Hematopoietic multipotent progenitor cell treated with erythropoietin and hydrocortisone succinate and interleukin-3 and kit ligand, for 4 days (in vitro differentiated cells): ENCODE data around the gene NDST3.
A peak's percentile ranks its signal among the peaks of the same experiment; 100 is the strongest.
"Not testable (repeated sequence)": the region's sequence is repeated elsewhere in the genome, so short reads cannot be mapped to it uniquely, and the experiment has no call there.

Experiments
- DNase-seq: peaks from one replicate; pipeline ENCODE4 v3.0.0-alpha.2; 2015

NDST3 gene

DNA sequence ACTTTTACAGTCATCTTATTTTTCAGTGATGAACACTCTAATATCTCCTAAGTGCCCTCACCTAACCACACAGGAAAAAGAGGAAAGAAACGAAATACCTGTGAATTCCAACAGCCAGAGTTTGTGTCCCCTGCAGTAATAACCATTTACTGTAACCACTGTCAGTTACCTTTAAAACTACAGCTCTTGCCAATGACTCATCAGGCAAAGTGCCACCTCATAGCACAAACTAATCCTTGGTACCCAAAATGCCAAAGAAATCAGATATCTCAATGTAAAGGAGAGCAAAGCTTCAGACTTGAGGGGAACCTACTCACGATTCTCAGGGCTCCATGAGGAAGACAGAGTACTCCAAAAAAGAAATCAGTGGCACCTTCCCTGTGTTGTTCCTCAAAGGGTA, 146.5 kb downstream of the NDST3 start:
- DNase-seq: no peak

DNA sequence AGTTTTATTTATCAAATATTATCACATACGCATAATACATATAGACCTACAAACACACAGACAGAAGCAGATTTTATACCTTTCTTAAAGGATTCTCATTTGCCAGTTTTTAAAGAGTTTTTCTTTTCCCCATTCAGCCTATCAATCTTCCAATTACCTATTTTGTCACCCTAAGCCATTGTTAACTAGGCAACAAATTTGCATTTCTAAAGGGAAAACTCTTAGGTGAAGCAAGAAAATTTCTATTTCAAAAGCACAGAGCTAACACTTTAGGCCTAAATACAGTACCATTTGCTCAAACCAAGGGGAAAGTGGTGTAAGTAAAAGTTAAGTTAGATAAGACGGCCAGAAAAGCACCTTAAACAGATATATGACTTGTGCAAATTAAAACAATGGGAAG, 156.6 kb downstream of the NDST3 start:
- no peak for DNase-seq

DNA sequence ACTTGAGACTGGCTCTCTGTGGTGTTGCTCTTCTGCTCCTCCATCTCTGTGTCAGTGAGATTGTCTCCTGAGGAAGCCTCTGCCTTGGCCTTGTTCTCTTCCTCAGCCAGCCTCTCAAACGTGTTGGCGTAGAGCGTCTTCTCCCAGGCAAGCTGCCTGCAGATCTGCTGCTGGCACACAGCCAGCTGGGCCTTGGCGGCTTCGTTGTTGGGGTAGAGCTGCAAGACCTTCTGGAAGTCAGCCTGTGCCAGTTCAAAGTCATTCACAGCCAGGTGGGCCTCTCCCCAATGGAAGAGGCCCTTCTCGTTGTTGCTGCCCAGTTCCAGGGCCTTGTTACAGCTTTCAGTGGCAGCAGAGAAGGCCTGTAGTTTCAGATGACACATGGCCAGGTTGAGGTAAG, 159.1 kb downstream of the NDST3 start:
- DNase-seq: no peak

DNA sequence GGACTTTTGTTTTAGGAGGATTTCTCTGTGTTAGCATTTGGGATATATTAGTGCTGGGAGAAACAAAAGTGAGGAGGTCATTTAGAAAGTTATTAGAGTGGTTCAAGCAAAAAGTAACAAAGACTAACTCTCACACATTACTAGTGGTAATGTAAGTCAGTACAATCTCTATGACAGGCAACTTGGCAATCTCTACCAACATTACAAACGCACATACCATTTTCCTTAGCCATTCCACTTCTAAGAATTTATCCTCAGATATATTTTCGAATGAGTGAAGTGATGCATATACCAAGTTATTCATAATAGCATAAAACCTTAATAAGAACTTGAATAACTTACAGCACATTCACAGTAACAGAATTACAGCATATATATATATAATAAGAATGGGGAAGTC, 172.3 kb downstream of the NDST3 start:
- no peak for DNase-seq

DNA sequence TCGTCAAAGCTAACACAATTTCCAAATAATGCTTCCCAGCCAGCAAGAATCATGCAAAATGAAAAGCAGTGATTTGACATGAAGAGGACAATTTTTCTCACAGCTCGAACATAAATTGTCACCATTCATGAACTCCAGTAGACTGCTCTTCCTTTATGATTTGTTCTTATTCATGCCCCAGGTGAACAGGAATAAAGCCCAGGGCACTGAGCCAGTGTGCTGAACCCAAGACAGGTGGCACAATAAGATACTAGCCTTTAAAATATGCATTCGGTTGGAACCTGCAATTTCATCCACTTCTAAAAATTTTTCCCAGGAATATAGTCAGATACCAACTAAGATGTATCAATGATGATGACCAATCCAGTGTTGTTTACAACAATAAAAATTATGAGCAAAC, 178.8 kb downstream of the NDST3 start:
- no peak for DNase-seq

DNA sequence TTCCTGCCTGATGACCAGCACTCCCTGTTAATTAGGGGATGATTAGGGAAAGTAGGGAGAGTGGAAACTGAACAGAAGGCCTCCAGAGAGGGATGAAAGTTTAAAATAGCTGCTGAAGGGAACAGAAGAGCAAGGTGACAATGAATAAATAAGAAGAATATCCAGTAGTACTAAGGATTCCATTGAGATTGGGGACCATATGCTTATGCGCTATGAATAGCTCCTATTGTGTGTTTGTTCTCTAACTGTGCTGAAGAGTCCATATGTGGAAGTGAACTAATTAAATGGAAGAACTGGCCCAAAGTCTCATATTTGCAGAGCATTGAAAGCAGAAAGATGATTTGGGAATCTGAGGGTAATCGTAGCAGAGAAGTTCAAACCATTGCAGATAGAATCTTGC, 181.5 kb downstream of the NDST3 start:
- DNase-seq: no peak

DNA sequence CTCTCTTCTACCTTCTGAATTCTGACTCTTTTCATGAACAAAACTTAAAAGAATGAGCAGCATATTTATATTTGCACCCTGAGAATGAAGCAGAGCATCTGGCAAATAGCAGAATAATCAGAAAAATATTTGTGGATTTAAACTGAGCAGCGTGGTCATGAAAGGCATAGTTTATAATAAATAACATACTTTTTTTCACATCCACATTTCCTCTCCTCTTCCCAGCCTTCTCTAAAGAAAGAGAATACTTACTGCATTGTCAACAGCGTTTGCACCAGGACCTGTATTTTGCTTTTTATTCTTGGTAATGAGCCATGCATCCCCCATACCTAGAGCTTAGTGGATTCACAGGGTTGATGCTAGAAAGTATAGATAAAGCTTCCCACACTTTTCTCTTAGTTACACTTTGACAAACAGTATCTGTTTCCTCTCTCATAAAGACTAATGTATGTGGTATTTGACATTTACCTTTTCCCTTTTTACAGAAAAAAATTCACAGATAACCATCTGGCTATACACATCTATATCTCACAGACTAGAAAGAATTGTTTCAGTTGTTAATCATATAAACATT, 187.0 kb downstream of the NDST3 start:
- DNase-seq: no peak

DNA sequence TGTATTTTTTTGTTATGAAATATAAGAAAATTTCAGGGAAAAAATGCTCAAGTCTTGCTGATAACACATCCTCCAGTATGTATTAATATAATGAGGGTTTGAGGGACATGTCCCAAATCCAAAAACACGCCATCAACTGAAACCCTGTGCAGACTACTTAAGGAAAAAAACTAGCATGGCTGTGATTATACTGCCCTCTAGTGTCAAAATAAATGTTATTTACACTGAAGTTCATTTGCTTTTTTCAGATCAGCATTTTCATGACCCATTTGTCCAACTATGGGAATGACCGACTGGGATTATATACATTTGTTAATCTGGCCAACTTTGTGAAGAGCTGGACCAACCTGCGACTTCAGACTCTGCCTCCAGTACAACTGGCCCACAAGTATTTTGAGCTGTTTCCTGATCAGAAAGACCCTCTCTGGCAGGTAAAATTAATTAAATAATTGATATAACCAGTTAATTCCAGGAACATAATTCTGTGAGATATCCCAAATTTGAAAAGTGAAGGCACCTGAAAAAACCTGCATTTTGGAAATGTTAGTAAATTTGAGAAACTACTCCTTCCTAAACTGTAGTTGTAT, 190.1 kb downstream of the NDST3 start:
- peak; percentile 81 for DNase-seq

DNA sequence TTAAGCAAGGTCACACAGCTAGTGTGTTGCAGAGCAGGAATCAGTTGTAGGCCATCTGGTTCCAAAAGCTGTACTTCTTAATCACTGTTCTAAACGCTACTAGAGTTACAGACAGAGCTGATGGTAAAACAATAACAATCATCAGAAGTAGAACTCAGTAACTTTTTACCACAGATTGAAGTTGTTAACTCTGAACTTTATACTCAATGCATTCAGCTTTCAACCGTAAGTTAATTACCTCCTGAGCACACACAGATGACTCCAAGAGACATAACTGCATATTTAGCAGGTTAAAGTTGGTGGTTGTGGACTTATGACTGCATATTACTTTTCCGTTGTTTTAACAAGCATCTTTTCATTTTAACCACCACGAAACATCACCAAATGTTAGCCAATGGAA, 191.2 kb downstream of the NDST3 start:
- no peak for DNase-seq

DNA sequence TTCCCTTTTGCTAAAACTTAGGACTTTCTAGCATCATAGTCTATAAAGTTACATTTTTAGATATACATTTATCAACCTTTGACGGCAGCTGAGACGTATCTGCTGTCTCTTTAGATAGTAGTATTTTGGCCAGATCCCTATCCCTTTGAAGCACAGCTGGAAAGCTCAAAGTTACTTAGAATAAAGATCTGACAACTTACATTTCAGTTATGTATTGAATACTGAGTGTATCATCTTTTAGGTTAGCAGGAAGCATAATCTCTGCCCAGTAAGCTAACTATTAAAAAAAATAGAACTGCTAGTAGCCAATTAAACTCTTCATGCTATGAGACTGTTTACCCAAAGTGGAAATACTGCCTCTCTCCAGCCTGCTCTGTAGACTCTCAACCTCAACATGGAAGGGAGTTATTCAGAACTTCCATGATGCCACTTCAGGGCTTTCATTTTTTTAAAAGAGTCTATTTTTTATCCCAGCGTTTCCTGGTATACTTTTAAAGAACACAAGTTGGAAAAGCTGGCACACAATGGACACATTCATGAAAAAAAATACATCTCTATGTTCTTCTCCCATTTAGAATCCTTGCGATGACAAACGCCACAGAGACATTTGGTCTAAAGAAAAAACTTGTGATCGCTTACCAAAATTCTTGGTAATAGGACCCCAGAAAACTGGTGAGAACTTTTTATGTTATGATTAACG, 192.2 kb downstream of the NDST3 start:
- DNase-seq: no peak

DNA sequence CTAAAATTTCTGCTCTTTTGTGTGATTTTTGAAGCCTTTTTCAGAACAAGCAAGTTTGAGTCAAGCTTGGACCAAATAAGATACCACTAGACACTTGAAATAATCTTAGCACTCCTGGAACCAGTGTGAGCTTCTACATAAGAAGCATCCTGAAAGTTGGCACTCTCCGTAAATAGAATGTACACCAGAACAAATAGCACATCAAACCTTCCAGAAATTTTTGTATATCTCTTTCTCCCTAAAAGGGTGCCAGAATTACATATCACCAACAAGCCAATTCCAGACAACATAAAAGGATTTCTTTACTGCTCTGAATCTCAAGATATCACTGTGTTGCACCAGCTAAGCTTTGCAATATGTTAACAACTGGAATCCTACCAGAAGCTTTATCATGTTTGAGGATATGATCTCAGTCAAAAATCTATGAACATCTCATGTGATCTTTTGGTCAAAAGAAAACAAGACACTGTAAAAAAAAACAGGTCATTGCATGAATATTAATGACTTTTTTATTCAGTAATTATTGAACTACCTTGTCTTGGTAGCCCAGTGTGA, 201.4 kb downstream of the NDST3 start:
- no peak for DNase-seq

DNA sequence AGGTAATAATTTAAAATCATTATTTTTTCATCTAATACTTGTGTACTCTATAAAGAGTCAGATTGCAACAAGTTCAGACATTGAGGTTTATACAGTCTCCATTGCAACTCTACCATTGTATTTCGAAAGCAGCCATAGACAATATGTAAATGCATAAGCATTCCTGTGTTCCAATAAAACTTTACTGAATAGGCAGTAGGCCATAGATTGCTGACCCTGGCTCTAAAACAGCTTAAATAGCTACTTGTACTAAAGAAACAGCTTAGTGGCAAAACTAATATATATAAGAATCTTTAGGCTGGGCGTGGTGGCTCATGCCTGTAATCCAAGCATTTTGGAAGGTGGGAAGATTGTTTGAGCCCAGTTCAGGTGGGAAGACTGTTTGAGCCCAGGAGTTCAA, 203.2 kb downstream of the NDST3 start:
- DNase-seq: no peak

DNA sequence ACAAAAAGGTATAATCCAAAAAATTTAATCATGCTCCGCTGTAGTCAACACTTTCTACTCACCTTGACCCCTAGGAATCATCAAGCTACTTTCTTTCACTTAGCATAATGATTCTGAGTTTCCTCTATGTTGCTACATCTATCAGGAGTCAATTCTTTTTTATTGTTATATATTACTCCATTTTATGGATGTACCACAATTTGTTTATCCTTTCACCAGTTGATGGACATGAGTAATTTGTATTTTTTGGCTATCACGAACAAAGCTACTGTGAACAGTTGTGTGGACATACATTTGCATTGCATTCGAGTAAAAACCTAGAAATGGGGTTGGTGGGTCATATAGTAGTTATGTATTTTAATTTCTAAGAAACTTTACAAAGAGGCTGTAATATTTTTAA, 215.6 kb downstream of the NDST3 start:
- no peak for DNase-seq

DNA sequence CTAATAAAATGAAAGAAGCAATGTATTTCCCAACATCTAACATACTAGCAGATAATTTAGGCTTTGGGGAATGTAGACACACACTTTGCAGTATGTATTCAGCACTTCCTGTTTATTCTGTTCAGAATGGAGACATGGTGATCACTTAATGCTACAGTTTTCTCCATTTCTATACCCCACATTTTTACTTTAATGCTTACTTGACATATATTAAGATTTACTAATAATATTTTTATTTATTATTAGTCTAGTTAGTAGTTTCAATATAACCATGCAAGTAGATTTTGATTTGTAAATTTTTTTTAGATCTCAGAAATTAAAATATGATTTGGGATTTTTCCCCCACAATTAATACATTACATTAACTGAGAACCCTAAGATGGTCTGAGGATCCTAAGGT, 220.1 kb downstream of the NDST3 start:
- DNase-seq: no peak

DNA sequence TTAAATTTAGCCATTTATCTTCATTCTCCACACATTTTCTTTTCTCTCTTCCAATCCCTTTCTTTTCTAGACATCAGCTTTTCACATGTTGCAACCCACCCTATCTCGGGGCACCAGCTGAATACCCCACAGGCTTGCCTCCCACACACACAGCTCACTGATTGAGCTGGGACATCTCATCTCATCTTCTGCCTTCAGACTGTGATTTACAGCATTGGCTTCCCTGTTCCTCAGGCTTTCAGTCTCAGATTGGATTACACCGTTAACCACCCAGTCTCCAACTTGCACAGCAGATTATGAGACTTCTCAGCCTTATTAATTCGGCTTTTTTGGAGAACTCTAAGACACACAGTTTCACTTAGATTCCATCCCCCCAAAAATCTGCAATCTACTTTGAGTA, 224.8 kb downstream of the NDST3 start:
- DNase-seq: no peak

DNA sequence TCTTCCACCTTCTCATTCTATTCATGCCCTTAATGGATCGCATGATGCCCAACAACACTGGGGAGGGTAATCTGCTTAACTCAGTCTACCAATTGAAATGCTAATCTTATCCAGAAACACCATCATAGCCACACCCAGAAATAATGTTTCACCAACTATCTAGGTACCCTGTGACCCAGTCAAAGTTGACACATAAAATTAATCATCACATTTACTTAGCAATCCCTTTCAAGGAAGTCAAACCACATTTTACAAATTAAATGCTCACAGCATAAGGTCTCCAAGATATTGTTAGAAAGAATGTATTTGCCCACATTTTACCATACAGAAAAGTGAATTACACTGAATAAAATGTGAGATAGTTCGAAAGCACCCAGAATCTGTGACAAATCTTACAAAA, 226.0 kb downstream of the NDST3 start:
- DNase-seq: no peak

DNA sequence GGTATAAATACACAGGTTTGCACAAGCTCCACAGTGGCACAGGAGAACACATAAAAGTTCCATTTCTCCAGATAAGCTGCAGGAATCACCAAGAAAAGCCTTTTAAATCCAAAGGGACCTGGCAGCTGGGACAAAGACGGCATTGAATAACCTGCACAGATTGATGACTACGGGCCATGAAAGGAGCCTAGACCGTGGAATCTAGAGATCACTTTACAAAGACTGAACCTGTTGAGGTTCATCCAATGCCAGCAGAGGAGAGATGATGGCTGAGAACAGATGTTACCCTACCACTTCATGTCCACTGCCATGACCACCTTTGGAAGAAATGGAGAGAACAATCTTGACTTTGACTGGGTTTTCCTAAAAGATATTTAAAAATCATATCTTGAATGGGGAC, 229.8 kb downstream of the NDST3 start:
- no peak for DNase-seq

DNA sequence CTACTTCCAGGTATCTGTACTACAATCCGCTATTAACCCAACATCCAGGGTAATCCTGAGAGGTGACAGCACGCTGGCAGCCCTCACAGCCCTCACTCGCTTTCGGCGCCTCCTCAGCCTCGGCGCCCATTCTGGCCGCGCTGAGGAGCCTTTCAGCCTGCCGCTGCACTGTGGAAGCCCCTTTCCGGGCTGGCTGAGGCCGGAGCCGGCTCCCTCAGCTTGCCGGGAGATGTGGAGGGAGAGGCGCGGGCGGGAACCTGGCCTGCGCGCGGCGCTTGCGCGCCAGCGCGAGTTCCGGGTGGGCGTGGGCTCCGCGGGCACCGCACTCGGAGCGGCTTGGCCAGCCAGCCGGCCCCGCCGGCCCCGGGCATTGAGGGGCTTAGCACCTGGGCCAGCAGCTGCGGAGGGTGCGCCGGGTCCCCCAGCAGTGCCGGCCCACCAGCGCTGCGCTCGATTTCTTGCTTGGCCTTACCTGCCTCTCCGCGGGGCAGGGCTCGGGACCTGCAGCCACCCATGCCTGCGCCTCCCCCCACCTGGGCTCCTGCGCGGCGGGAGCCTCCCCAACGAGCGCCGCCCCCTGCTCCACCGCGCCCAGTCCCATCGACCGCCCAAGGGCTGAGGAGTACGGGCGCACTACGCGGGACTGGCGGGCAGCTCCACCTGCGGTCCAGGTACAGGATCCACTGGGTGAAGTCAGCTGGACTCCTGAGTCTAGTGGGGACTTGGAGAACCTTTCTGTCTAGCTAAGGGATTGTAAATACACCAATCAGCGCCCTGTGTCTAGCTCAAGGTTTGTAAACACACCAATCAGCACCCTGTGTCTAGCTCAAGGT, 231.2 kb downstream of the NDST3 start:
- peak; percentile 68 for DNase-seq

DNA sequence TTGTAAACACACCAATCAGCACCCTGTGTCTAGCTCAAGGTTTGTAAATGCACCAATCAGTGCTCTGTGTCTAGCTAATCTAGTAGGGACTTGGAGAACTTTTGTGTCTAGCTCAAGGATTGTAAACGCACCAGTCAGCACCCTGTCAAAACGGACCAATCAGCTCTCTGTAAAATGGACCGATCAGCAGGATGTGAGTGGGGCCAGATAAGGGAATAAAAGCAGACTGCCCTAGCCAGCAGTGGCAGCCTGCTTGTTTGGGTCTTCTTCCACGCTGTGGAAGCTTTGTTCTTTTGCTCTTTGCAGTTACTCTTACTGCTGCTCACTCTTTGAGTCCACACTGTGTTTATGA, 231.8 kb downstream of the NDST3 start:
- not testable (repeated sequence) for DNase-seq

DNA sequence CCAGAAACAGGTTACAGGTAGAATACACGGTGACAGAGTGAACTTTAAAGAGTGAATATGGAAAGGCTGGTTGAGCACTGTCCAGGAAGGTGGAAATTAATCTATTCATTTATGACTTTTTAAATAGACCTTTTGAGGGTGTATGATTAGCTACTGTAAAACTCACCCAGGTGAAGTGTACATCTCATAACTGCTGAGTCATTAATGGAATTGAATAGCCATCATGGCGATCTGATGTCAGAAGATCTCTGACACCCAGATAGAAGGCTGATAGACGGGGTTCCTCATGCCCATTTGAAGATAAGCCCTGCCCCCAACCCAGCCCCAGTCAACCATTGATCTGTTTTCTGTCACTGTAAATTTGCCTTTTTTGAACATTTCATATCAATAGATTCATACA, 234.5 kb downstream of the NDST3 start:
- DNase-seq: no peak

DNA sequence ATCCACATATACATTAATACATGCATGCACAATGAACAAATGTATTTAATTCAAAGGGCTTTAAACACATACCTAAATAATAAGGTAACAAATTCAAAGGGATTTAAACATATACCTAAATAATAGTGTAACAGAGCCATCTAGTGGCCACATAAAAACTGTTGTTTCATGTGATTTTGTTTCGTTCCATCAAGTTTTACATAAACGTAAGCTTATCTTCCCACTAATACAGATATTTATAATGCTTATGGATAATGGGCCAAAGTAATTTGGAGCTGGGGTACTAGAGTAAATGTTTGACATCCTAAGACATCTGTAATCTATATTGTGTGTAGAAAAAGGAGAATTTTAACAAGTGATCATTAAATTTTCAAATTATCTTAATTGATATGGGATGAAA, 236.2 kb downstream of the NDST3 start:
- DNase-seq: peak; percentile 78

DNA sequence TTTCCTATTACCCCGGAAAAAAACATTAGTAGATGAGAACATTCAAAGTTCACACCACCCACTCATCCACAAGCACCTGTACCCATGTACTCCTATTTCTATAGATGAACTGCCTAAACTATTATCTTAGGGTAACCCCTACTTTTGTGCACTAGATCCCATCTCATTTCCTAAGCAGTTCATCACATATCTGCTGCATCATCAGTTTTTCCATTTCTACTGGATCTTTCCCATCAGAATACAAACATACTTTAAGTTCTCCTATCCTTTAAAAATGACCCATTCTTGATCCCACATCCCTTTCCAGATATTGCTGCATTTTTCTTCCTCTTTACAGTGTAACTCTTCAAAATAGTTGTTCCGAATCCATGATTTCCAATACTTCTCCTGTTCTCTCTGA, 237.5 kb downstream of the NDST3 start:
- DNase-seq: no peak

DNA sequence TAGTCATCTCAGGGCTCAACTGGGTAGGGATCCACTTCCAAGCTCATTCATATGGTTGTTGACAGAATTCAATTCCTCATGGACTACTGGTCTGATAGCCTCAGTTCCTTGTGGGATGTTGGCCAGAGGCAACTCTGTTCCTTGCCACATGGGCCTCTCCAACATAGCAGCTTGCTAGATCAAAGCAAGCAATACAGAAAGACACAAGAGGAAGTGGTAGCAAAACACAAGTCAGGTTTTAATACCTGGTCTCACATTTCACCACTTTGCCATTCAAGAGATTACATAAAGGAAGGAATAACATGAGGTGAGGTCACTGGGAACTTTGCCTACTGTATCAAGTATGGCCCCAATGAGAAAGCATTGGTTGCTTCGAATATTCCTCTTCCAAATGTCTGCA, 239.4 kb downstream of the NDST3 start:
- no peak for DNase-seq

DNA sequence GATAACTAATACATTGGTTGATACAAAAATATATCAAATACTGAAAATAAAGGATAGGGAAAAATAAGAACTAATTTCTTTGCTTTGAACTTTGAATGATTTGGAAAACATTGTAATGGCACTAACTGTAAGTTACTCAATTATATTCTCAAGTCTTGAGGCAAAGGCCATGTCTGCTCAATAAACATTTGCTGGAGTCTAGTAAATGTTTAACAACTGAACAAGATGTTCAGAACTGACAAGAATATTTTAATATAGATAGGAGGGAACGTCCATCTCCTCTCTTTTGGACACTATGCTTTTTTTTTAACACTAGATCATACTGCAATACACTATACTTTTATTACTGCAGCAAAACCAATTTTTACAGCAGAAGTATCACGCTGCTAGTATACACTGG, 242.3 kb downstream of the NDST3 start:
- no peak for DNase-seq
